HCT116 (cell line): Measurements from ENCODE around the gene INPP4A. TPM values are rescaled to one million over a fixed set of nuclear protein-coding genes. Genes with fewer than 3 reads are reported as not detected.

Source experiments
- ATAC-seq: fragments of 200-7000 bp; cut with Tn5 transposase; 2 replicates; pipeline ENCODE4 v1.9.1; 2020; ENCODE audit warnings: mild to moderate bottlenecking, moderate library complexity
- BruUV-seq: library from RNA; stranded (reverse); fragments of 400-500 nt; replicated peaks from 2 replicates; lab custom pipeline; 2021; lab: Mats Ljungman, UMichigan
- CTCF ChIA-PET: fragments of 300-600 bp; sonication (Branson Sonifier 250); formaldehyde crosslinking; loops from one replicate; lab custom pipeline; 2021; ENCODE audit warnings: antibody characterized with exemption; lab: Charles Lee
- POLR2A ChIA-PET: fragments of 300-600, 350-600 bp; sonication (Branson Sonifier 250); formaldehyde crosslinking; loops from one replicate; lab custom pipeline; 2021; ENCODE audit warnings: antibody characterized with exemption; lab: Charles Lee
- RAD21 ChIA-PET, 2 experiments: fragments of 300-600 bp; sonication (Branson Sonifier 250); formaldehyde crosslinking; loops; one replicate each; lab custom pipeline; 2023; ENCODE audit warnings: low total read pairs in 2 of 2; ENCODE audit not compliant: uncharacterized antibody in 2 of 2, unreplicated experiment in 2 of 2, low non-redundant PET in 1 of 2; lab: Charles Lee
- DNase-seq: peaks from one replicate; pipeline ENCODE4 v3.0.0-alpha.2; 2010; ENCODE audit warnings: low read depth, low spot score
- H2AFZ ChIP-seq: fragments of 200-600 bp; shearing (Covaris generic), sonication (generic); 2 replicates; pipeline ENCODE4 v1.6.1; 2017; ENCODE audit warnings: low read depth, mixed run types, mixed read lengths, antibody characterized with exemption, low read length; ENCODE audit not compliant: poor library complexity, severe bottlenecking
- H3K27ac ChIP-seq: 2 replicates; pipeline ENCODE4 v1.5.1; 2012; ENCODE audit warnings: low read depth, low read length
- H3K27me3 ChIP-seq: fragments of 200-600 bp; sonication (generic); 2 replicates; pipeline ENCODE4 v1.6.1; 2016; ENCODE audit warnings: mixed run types, low read length, mixed read lengths; ENCODE audit not compliant: insufficient read depth
- H3K36me3 ChIP-seq, 2 experiments: fragments of 200-500 bp in 1 of 2; fragments of 200-600 bp in 1 of 2; sonication (Bioruptor generic) in 1 of 2; sonication (generic) in 1 of 2; 2 replicates each; pipeline versions ENCODE4 v1.5.1 to v1.6.1; 2014 to 2016; ENCODE audit warnings: low read length in 2 of 2, inconsistent platforms in 1 of 2, mixed read lengths in 1 of 2, mixed run types in 1 of 2; ENCODE audit not compliant: insufficient read depth in 2 of 2, control insufficient read depth in 1 of 2
- H3K4me1 ChIP-seq, 2 experiments: fragments of 200-600 bp in 1 of 2; sonication (generic) in 1 of 2; 2 replicates each; pipeline versions ENCODE4 v1.5.1 to v1.6.1; 2012 to 2017; ENCODE audit warnings: low read length in 2 of 2, inconsistent platforms in 1 of 2, mild to moderate bottlenecking in 1 of 2, mixed read lengths in 1 of 2, mixed run types in 1 of 2, moderate library complexity in 1 of 2; ENCODE audit not compliant: insufficient read depth in 2 of 2, control insufficient read depth in 1 of 2
- H3K4me2 ChIP-seq: fragments of 200-600 bp; sonication (generic); 2 replicates; pipeline ENCODE4 v1.6.1; 2017; ENCODE audit warnings: mixed run types, low read length, mixed read lengths
- H3K4me3 ChIP-seq, 2 experiments: fragments of 200-600 bp in 1 of 2; sonication (generic) in 1 of 2; replicated peaks in 1 of 2; 2 replicates each; pipeline ENCODE4 v1.5.1; 2011 to 2016; ENCODE audit warnings: low read length in 2 of 2, control low read depth in 1 of 2, low read depth in 1 of 2, mild to moderate bottlenecking in 1 of 2, mixed read lengths in 1 of 2, mixed run types in 1 of 2
- H3K79me2 ChIP-seq: fragments of 200-600 bp; sonication (generic); 2 replicates; pipeline ENCODE4 v1.6.1; 2017; ENCODE audit warnings: mild to moderate bottlenecking, mixed run types, low read length, moderate library complexity, mixed read lengths; ENCODE audit not compliant: insufficient read depth
- H3K9ac ChIP-seq: fragments of 200-600 bp; sonication (generic); 2 replicates; pipeline ENCODE4 v1.6.1; 2016; ENCODE audit warnings: low read length, mixed read lengths
- H3K9me2 ChIP-seq: fragments of 200-600 bp; sonication (generic), shearing (Covaris generic); 2 replicates; pipeline ENCODE4 v1.6.1; 2017; ENCODE audit warnings: mixed run types, mild to moderate bottlenecking, moderate library complexity; ENCODE audit not compliant: insufficient read depth
- H3K9me3 ChIP-seq, 2 experiments: fragments of 200-500 bp in 1 of 2; fragments of 200-600 bp in 1 of 2; sonication (Bioruptor generic) in 1 of 2; sonication (generic) in 1 of 2; 2 replicates each; pipeline ENCODE4 v1.6.1; 2014 to 2017; ENCODE audit warnings: low read length in 2 of 2, mixed read lengths in 2 of 2, inconsistent platforms in 1 of 2, low read depth in 1 of 2, mild to moderate bottlenecking in 1 of 2, mixed run types in 1 of 2, moderate library complexity in 1 of 2; ENCODE audit not compliant: control insufficient read depth in 1 of 2, insufficient read depth in 1 of 2
- H4K20me1 ChIP-seq: fragments of 200-600 bp; sonication (generic), shearing (Covaris generic); 2 replicates; pipeline ENCODE4 v1.6.1; 2017; ENCODE audit warnings: mixed run types, mild to moderate bottlenecking, moderate library complexity; ENCODE audit not compliant: insufficient read depth
- CEBPB ChIP-seq: IDR thresholded peaks from 2 replicates; pipeline ENCODE4 v1.6.1; 2012; ENCODE audit warnings: low read depth
- EGR1 ChIP-seq: IDR thresholded peaks from 2 replicates; pipeline ENCODE4 v1.6.1; 2012; ENCODE audit warnings: low read depth
- EZH2 ChIP-seq: fragments of 200-600 bp; sonication (generic); IDR thresholded peaks from 2 replicates; pipeline ENCODE4 v1.6.1; 2017; ENCODE audit warnings: antibody characterized with exemption, mixed run types
- EZH2phosphoT487 ChIP-seq: fragments of 200-600 bp; IDR thresholded peaks from 2 replicates; pipeline ENCODE4 v1.6.1; 2018; ENCODE audit warnings: antibody characterized with exemption, borderline replicate concordance
- FOSL1 ChIP-seq: IDR thresholded peaks from 2 replicates; pipeline ENCODE4 v1.6.1; 2012; ENCODE audit warnings: low read depth
- JUND ChIP-seq: IDR thresholded peaks from 2 replicates; pipeline ENCODE4 v1.6.1; 2012
- MAX ChIP-seq: IDR thresholded peaks from 2 replicates; pipeline ENCODE4 v1.6.1; 2012
- POLR2A ChIP-seq: IDR thresholded peaks from 2 replicates; pipeline ENCODE4 v1.7.0; 2011; ENCODE audit warnings: borderline replicate concordance; ENCODE audit not compliant: insufficient read depth, insufficient read length; ENCODE audit errors: extremely low read depth
- POLR2AphosphoS5 ChIP-seq: IDR thresholded peaks from 2 replicates; pipeline ENCODE4 v1.6.1; 2011; ENCODE audit warnings: mild to moderate bottlenecking, low read depth, low read length, moderate library complexity
- REST ChIP-seq: IDR thresholded peaks from 2 replicates; pipeline ENCODE4 v1.6.1; 2012; ENCODE audit warnings: low read depth
- SIN3A ChIP-seq: IDR thresholded peaks from 2 replicates; pipeline ENCODE4 v1.6.1; 2012; ENCODE audit warnings: low read depth
- SP1 ChIP-seq: IDR thresholded peaks from 2 replicates; pipeline ENCODE4 v1.6.1; 2012; ENCODE audit warnings: low read depth
- SRF ChIP-seq: IDR thresholded peaks from 2 replicates; pipeline ENCODE4 v1.6.1; 2012; ENCODE audit warnings: low read depth
- TCF7L2 ChIP-seq: IDR thresholded peaks from 2 replicates; pipeline ENCODE4 v1.7.0; 2011; ENCODE audit warnings: borderline replicate concordance, inconsistent platforms; ENCODE audit not compliant: insufficient read depth, insufficient read length; ENCODE audit errors: extremely low read depth
- YY1 ChIP-seq: IDR thresholded peaks from 2 replicates; pipeline ENCODE4 v1.6.1; 2011; ENCODE audit warnings: low read length, low read depth, moderate library complexity, mild to moderate bottlenecking; ENCODE audit not compliant: insufficient replicate concordance; ENCODE audit errors: extremely low read depth
- ZFX ChIP-seq: fragments of 450-650 bp; IDR thresholded peaks from 2 replicates; pipeline ENCODE4 v1.6.1; 2017
- ZNF274 ChIP-seq: fragments of 200-500 bp; sonication (Bioruptor generic); IDR thresholded peaks from 2 replicates; pipeline ENCODE4 v1.6.1; 2014; ENCODE audit warnings: mild to moderate bottlenecking, low read depth, low read length, inconsistent platforms
- intact Hi-C: fragments of 100-400 bp; cut with micrococcal nuclease; formaldehyde crosslinking; loops from 2 replicates; pipeline ENCODE4 v1.10.0; 2022
- total RNA-seq: library from RNA; stranded (reverse); gene quantifications from one replicate; pipeline ENCODE4 v1.2.1, GENCODE V29; 2021; ENCODE audit not compliant: unreplicated experiment
- TF ChIP-seq, protein P1 (sequence below): IDR thresholded peaks from 2 replicates; pipeline ENCODE4 v1.6.1; 2012
- TF ChIP-seq, protein P2 (sequence below): IDR thresholded peaks from 2 replicates; pipeline ENCODE4 v1.6.1; 2011; ENCODE audit warnings: mild to moderate bottlenecking, low read length, moderate library complexity; ENCODE audit not compliant: insufficient replicate concordance; ENCODE audit errors: extremely low read depth

The INPP4A gene
- total RNA-seq, 1 experiment from 2014 or later = 18.5 TPM

DNA sequence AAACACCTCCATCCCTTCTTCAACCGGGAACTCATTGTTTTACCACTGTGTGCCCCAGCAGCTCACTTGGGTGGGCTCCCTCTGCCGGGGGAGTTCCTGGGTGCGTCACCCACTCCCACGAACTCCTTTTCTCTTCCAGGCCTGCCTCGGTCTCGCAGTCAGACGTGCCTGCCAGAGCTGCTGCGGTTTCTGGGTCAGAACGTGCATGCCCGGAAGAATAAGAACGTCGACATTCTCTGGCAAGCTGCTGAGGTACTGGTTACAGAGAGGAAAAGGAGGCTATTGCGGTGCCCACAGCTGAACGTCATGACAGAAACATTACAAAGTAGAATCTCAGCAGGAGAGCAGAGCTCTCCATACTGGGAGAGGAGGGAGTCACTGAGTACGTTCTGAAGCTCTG is 128.0 kb downstream of the INPP4A start:
- no peak overlapping the region for H3K4me2 ChIP-seq
- no peak overlapping the region for H2AFZ ChIP-seq
- H3K27ac ChIP-seq = no peak overlapping the region
- no TSS peak for BruUV-seq
- H3K9me3 ChIP-seq = no peaks in the 10 kb centered on the region
- DNase-seq = no peak
- ChIA-PET POLR2A (no interaction called here), RAD21 (no interaction called here), CTCF (no interaction called here)
- H3K9me2 ChIP-seq = no peaks in the 10 kb centered on the region
- H3K27me3 ChIP-seq = no peaks in the 10 kb centered on the region
- intact Hi-C loops = no loop called here
- peaks cover 0 to 10% of the 10 kb centered on the region in 2 experiments; a peak in 1 of 4 replicates for H3K36me3 ChIP-seq
- no peak for ATAC-seq
- TF ChIP-seq TCF7L2 (no peak), FOSL1 (no peak), EGR1 (no peak), ZNF274 (no peak), REST (no peak), EZH2 (no peak), SIN3A (no peak), EZH2phosphoT487 (no peak), SP1 (no peak), POLR2A (no peak), SRF (no peak), ZFX (no peak), YY1 (no peak), POLR2AphosphoS5 (no peak), MAX (no peak), CEBPB (no peak), JUND (no peak)
- TF ChIP-seq, protein P1, sequence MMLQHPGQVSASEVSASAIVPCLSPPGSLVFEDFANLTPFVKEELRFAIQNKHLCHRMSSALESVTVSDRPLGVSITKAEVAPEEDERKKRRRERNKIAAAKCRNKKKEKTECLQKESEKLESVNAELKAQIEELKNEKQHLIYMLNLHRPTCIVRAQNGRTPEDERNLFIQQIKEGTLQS = no peak
- TF ChIP-seq, protein P2, sequence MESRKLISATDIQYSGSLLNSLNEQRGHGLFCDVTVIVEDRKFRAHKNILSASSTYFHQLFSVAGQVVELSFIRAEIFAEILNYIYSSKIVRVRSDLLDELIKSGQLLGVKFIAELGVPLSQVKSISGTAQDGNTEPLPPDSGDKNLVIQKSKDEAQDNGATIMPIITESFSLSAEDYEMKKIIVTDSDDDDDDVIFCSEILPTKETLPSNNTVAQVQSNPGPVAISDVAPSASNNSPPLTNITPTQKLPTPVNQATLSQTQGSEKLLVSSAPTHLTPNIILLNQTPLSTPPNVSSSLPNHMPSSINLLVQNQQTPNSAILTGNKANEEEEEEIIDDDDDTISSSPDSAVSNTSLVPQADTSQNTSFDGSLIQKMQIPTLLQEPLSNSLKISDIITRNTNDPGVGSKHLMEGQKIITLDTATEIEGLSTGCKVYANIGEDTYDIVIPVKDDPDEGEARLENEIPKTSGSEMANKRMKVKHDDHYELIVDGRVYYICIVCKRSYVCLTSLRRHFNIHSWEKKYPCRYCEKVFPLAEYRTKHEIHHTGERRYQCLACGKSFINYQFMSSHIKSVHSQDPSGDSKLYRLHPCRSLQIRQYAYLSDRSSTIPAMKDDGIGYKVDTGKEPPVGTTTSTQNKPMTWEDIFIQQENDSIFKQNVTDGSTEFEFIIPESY = no peak
- H3K79me2 ChIP-seq = no peaks in the 10 kb centered on the region
- H3K4me1 ChIP-seq = no peaks in the 10 kb centered on the region
- H3K4me3 ChIP-seq = no peak overlapping the region
- H3K9ac ChIP-seq = no peak overlapping the region
- no peaks in the 10 kb centered on the region for H4K20me1 ChIP-seq
